T-cell (primary cell): Measurements from ENCODE around the gene FPR3. TPM values are rescaled to one million over a fixed set of nuclear protein-coding genes. Genes with fewer than 3 reads are reported as not detected.

Source experiments
- ATAC-seq, 4 experiments: fragments of 200-7000 bp in 3 of 4; fragments of 150-1000 bp in 1 of 4; cut with Tn5 transposase; replicated peaks in 1 of 4; 1 replicate in 3 of 4; 2 replicates in 1 of 4; pipeline ENCODE4 v1.10.0; 2021; ENCODE audit warnings: moderate library complexity in 3 of 4, mild to moderate bottlenecking in 2 of 4, moderate number of reproducible peaks in 1 of 4
- CTCF ChIA-PET, 2 donors: fragments of 300-600 bp; sonication (Branson Sonifier 250); formaldehyde crosslinking; loops; one replicate each; lab custom pipeline; 2022; ENCODE audit warnings: antibody characterized with exemption in 2 of 2; lab: Charles Lee
- POLR2A ChIA-PET, 2 donors: fragments of 300-600 bp; sonication (Branson Sonifier 250); formaldehyde crosslinking; loops; one replicate each; lab custom pipeline; 2022; ENCODE audit warnings: antibody characterized with exemption in 2 of 2; lab: Charles Lee
- DNase-seq, 35 experiments: peaks; one replicate each; pipeline versions ENCODE4 v3.0.0 to v3.0.0-alpha.2; 2013 to 2023
- H3K27ac ChIP-seq: one replicate; pipeline ENCODE4 v1.5.1; 2013; ENCODE audit warnings: low read length
- H3K27me3 ChIP-seq, 2 experiments: replicated peaks in 1 of 2; 1 replicate in 1 of 2; 2 replicates in 1 of 2; pipeline versions ENCODE4 v1.6.1 to v1.7.0; 2013; ENCODE audit warnings: low read length in 1 of 2, mixed read lengths in 1 of 2; ENCODE audit not compliant: control insufficient read depth in 2 of 2, insufficient read depth in 2 of 2; ENCODE audit errors: extremely low read depth in 1 of 2
- H3K36me3 ChIP-seq, 2 donors: 1 replicate in 1 of 2; 2 replicates in 1 of 2; pipeline versions ENCODE4 v1.6.1 to v1.7.0; 2013; ENCODE audit warnings: low read length in 1 of 2; ENCODE audit not compliant: control insufficient read depth in 2 of 2, insufficient read depth in 1 of 2; ENCODE audit errors: extremely low read depth in 1 of 2
- H3K4me1 ChIP-seq, 2 experiments: 1 replicate in 1 of 2; 2 replicates in 1 of 2; pipeline versions ENCODE4 v1.6.1 to v1.7.0; 2013; ENCODE audit warnings: low read length in 2 of 2, mixed read lengths in 1 of 2; ENCODE audit not compliant: insufficient read depth in 2 of 2, control insufficient read depth in 1 of 2; ENCODE audit errors: extremely low read depth in 1 of 2
- H3K4me3 ChIP-seq, 2 donors: 1 replicate in 1 of 2; 2 replicates in 1 of 2; pipeline versions ENCODE4 v1.5.1 to v1.7.0; 2013; ENCODE audit warnings: mild to moderate bottlenecking in 2 of 2, low read length in 1 of 2, moderate library complexity in 1 of 2; ENCODE audit not compliant: control insufficient read depth in 1 of 2; ENCODE audit errors: extremely low read depth in 1 of 2
- H3K9me3 ChIP-seq: 2 replicates; pipeline ENCODE4 v1.7.0; 2013
- H3K27ac Mint-ChIP-seq, 2 donors: one replicate each; pipeline ENCODE4 v1.8.0; 2020 to 2021; ENCODE audit warnings: mild to moderate bottlenecking in 2 of 2, mixed read lengths in 2 of 2
- H3K27me3 Mint-ChIP-seq, 2 donors: one replicate each; pipeline ENCODE4 v1.8.0; 2021 to 2022; ENCODE audit warnings: mixed read lengths in 2 of 2
- H3K36me3 Mint-ChIP-seq: one replicate; pipeline ENCODE4 v1.8.0; 2021; ENCODE audit warnings: mixed read lengths
- H3K4me1 Mint-ChIP-seq, 3 donors: one replicate each; pipeline ENCODE4 v1.8.0; 2020 to 2022; ENCODE audit warnings: mixed read lengths in 3 of 3, mild to moderate bottlenecking in 1 of 3
- H3K4me3 Mint-ChIP-seq, 3 donors: one replicate each; pipeline ENCODE4 v1.8.0; 2020 to 2022; ENCODE audit warnings: mild to moderate bottlenecking in 3 of 3, mixed read lengths in 3 of 3, moderate library complexity in 3 of 3
- H3K9me3 Mint-ChIP-seq, 3 donors: one replicate each; pipeline ENCODE4 v1.8.0; 2020 to 2022; ENCODE audit warnings: mixed read lengths in 3 of 3
- whole genome bisulfite sequencing: methylation state at CpG from one replicate; pipeline ENCODE4 v1.1.5; 2013; ENCODE audit warnings: missing lambda C conversion rate; ENCODE audit not compliant: insufficient coverage; 5-methylcytosine and 5-hydroxymethylcytosine counted together
- total RNA-seq, 35 experiments: library from RNA in 6 of 35; stranded (reverse) in 6 of 35; fragments of 120-200 nt in 1 of 35; gene quantifications; one replicate each; pipeline versions ENCODE4 v1.2.1 to v1.2.4 and lab custom pipeline; 2013 to 2026

FPR3 gene
- total RNA-seq, 5 donors from 2014 or later (not counting 1 experiment from before 2014, with no cell fraction given), result 0.20 TPM; not detected in 4

DNA sequence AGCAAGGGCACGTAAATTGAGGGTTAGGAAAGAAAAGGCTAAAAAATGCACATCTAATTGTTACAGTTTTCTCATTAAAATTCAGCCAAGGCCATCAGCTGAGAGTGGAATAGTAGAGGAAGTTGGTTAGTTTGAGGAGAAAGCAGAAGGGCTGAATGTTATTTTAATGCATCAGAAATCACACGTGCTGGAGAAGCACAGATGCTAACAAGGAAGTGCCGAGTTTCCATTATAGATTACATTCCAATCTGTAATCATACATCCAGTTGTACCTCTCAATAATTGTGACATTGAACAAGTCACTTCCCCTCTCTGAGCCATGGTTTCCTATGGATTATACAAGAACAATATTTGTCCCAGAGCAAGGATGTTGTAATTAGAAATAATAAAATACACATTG, 25.1 kb downstream of the FPR3 start:
- H3K4me1 ChIP-seq, result no peaks in the 10 kb centered on the region
- no peaks in the 10 kb centered on the region for H3K4me1 Mint-ChIP-seq
- peaks cover 3% of the 10 kb centered on the region for H3K36me3 Mint-ChIP-seq
- H3K27ac ChIP-seq, result no peak overlapping the region
- POLR2A ChIA-PET, result no interaction called here
- CTCF ChIA-PET, result no interaction called here
- H3K4me3 Mint-ChIP-seq, result no peak overlapping the region
- no peak for DNase-seq
- no peaks in the 10 kb centered on the region for H3K27me3 Mint-ChIP-seq
- H3K9me3 Mint-ChIP-seq, result peaks cover 28 to 58% (median 35%) of the 10 kb centered on the region in 3 donors
- H3K36me3 ChIP-seq, result no peaks in the 10 kb centered on the region
- H3K27me3 ChIP-seq, result no peaks in the 10 kb centered on the region
- ATAC-seq, result no peak
- no peaks in the 10 kb centered on the region for H3K9me3 ChIP-seq
- no peak overlapping the region for H3K4me3 ChIP-seq
- WGBS, result no CpG with 5 or more reads among the region's 3 CpGs
- no peak overlapping the region for H3K27ac Mint-ChIP-seq

- ATAC-seq (no peak), DNase-seq (no peak)
- no peaks in the 10 kb centered on the region for H3K27me3 ChIP-seq
- Mint-ChIP-seq H3K4me3 (no peak overlapping the region), H3K27me3 (no peaks in the 10 kb centered on the region), H3K4me1 (no peaks in the 10 kb centered on the region), H3K9me3 (peaks cover 34 to 57% (median 42%) of the 10 kb centered on the region in 3 donors), H3K27ac (no peak overlapping the region), H3K36me3 (peaks cover 3% of the 10 kb centered on the region)
- H3K4me1 ChIP-seq, result no peaks in the 10 kb centered on the region
- no peak overlapping the region for H3K4me3 ChIP-seq
- H3K36me3 ChIP-seq, result no peaks in the 10 kb centered on the region
- POLR2A ChIA-PET, result no interaction called here
- no peak overlapping the region for H3K27ac ChIP-seq
- 80% methylated on average over 2 of the region's 7 CpGs for WGBS
- CTCF ChIA-PET, result no interaction called here
- H3K9me3 ChIP-seq, result peaks cover 2% of the 10 kb centered on the region
These were observed 26.0 kb downstream of the FPR3 start for GRCh38 chr19:51820831-51821446.

DNA sequence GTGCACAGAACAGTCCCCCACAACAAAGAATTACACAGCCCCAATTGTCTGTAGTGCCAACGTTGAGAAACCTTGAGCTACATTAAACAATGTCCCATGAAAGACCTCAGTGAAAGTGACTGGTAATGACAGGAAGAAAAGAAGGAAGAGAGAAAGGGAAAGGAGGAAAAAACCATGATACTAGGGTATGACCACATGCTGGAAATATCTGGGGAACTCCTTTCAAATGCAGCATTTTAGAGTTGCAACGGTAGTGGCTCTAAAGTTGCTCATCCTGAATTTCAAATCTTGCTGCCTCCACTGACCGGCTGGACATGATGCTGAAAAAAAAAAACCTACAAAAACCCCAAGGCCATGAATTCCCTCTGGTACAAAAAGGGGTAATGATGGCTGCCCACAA, 26.5 kb downstream of the FPR3 start:
- H3K27me3 Mint-ChIP-seq, result no peaks in the 10 kb centered on the region
- POLR2A ChIA-PET, result no interaction called here
- no peak for ATAC-seq
- Histone ChIP-seq H3K4me3 (no peak overlapping the region), H3K27ac (no peak overlapping the region), H3K4me1 (no peaks in the 10 kb centered on the region), H3K9me3 (peaks cover 3% of the 10 kb centered on the region), H3K27me3 (no peaks in the 10 kb centered on the region), H3K36me3 (no peaks in the 10 kb centered on the region)
- H3K4me3 Mint-ChIP-seq, result no peak overlapping the region
- WGBS, result no CpG with 5 or more reads among the region's 3 CpGs
- peaks cover 3% of the 10 kb centered on the region for H3K36me3 Mint-ChIP-seq
- peaks cover 38 to 57% (median 42%) of the 10 kb centered on the region in 3 donors for H3K9me3 Mint-ChIP-seq
- DNase-seq, result no peak
- CTCF ChIA-PET, result no interaction called here
- no peak overlapping the region for H3K27ac Mint-ChIP-seq
- no peaks in the 10 kb centered on the region for H3K4me1 Mint-ChIP-seq

GRCh38 chr19:51821921-51822320, 27.0 kb downstream of the FPR3 start:
- Histone ChIP-seq H3K27me3 (no peaks in the 10 kb centered on the region), H3K9me3 (peaks cover 3% of the 10 kb centered on the region), H3K4me3 (no peak overlapping the region), H3K27ac (no peak overlapping the region), H3K4me1 (no peaks in the 10 kb centered on the region), H3K36me3 (no peaks in the 10 kb centered on the region)
- H3K27me3 Mint-ChIP-seq, result no peaks in the 10 kb centered on the region
- POLR2A ChIA-PET, result no interaction called here
- peaks cover 3% of the 10 kb centered on the region for H3K36me3 Mint-ChIP-seq
- no peaks in the 10 kb centered on the region for H3K4me1 Mint-ChIP-seq
- H3K9me3 Mint-ChIP-seq, result peaks cover 41 to 59% (median 47%) of the 10 kb centered on the region in 3 donors
- no peak overlapping the region for H3K27ac Mint-ChIP-seq
- CTCF ChIA-PET, result no interaction called here
- ATAC-seq, result no peak
- H3K4me3 Mint-ChIP-seq, result no peak overlapping the region
- DNase-seq, result no peak

- no peak for DNase-seq
- Histone ChIP-seq H3K9me3 (peaks cover 6% of the 10 kb centered on the region), H3K27ac (no peak overlapping the region), H3K4me3 (no peak overlapping the region), H3K27me3 (no peaks in the 10 kb centered on the region), H3K4me1 (no peaks in the 10 kb centered on the region), H3K36me3 (no peaks in the 10 kb centered on the region)
- H3K9me3 Mint-ChIP-seq, result peaks cover 42 to 61% (median 46%) of the 10 kb centered on the region in 3 donors
- H3K4me3 Mint-ChIP-seq, result no peak overlapping the region
- 50% methylated on average over 1 of the region's 2 CpGs for WGBS
- H3K27me3 Mint-ChIP-seq, result no peaks in the 10 kb centered on the region
- H3K36me3 Mint-ChIP-seq, result peaks cover 3% of the 10 kb centered on the region
- ChIA-PET POLR2A (no interaction called here), CTCF (no interaction called here)
- no peak overlapping the region for H3K27ac Mint-ChIP-seq
- no peaks in the 10 kb centered on the region for H3K4me1 Mint-ChIP-seq
- no peak for ATAC-seq
These were observed 27.4 kb downstream of the FPR3 start for GRCh38 chr19:51822325-51822724.

DNA sequence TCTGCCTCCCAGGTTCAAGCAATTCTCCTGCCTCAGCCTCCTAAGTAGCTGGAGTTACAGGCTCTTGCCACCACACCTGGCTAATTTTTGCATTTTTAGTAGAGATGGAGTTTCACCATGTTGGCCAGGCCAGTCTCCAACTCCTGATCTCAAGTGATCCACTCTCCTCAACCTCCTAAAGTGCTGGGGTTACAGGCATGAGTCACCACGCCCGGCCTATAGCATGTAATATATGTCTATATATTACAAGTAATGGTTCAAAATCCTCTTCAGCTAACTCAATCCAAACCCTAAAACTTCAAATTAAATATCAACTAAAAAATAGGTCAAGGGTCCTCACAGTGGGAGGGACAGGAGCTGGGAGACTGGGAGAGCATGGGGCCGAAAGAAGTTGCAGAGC, 28.0 kb downstream of the FPR3 start:
- no peaks in the 10 kb centered on the region for H3K27me3 Mint-ChIP-seq
- H3K9me3 Mint-ChIP-seq, result peaks cover 47 to 67% (median 50%) of the 10 kb centered on the region in 3 donors
- Histone ChIP-seq H3K4me3 (no peak overlapping the region), H3K4me1 (no peaks in the 10 kb centered on the region), H3K27ac (no peak overlapping the region), H3K36me3 (no peaks in the 10 kb centered on the region), H3K27me3 (no peaks in the 10 kb centered on the region), H3K9me3 (peaks cover 8% of the 10 kb centered on the region)
- ATAC-seq, result no peak
- ChIA-PET CTCF (no interaction called here), POLR2A (no interaction called here)
- DNase-seq, result no peak
- peaks cover 3% of the 10 kb centered on the region for H3K36me3 Mint-ChIP-seq
- H3K4me3 Mint-ChIP-seq, result no peak overlapping the region
- no peak overlapping the region for H3K27ac Mint-ChIP-seq
- WGBS, result no CpG with 5 or more reads among the region's 3 CpGs
- H3K4me1 Mint-ChIP-seq, result no peaks in the 10 kb centered on the region
